Skeletal muscle satellite cell (primary cell): Measurements from ENCODE around the gene NLRP13.
"Not testable (repeated sequence)": the region's sequence is repeated elsewhere in the genome, so short reads cannot be mapped to it uniquely, and the experiment has no call there.

ENCODE experiments used
- H3K27me3 ChIP-seq: 2 replicates; pipeline ENCODE4 v1.7.0; 2013; ENCODE audit warnings: low read length; ENCODE audit not compliant: control insufficient read depth, insufficient read depth
- H3K36me3 ChIP-seq: 2 replicates; pipeline ENCODE4 v1.7.0; 2013; ENCODE audit warnings: mild to moderate bottlenecking, control low read depth, low read length; ENCODE audit not compliant: insufficient read depth
- H3K4me1 ChIP-seq: 2 replicates; pipeline ENCODE4 v1.7.0; 2013; ENCODE audit warnings: low read length; ENCODE audit not compliant: control insufficient read depth, insufficient read depth
- H3K4me2 ChIP-seq: 2 replicates; pipeline ENCODE4 v1.7.0; 2013; ENCODE audit warnings: mild to moderate bottlenecking, low read length
- H3K4me3 ChIP-seq: 2 replicates; pipeline ENCODE4 v1.7.0; 2013; ENCODE audit warnings: low read length
- H3K9ac ChIP-seq: 2 replicates; pipeline ENCODE4 v1.7.0; 2013; ENCODE audit warnings: mild to moderate bottlenecking, low read depth, low read length, moderate library complexity
- H3K9me3 ChIP-seq: replicated peaks from 2 replicates; pipeline ENCODE4 v1.7.0; 2013; ENCODE audit warnings: mild to moderate bottlenecking, control low read depth, low read length

Gene NLRP13

DNA sequence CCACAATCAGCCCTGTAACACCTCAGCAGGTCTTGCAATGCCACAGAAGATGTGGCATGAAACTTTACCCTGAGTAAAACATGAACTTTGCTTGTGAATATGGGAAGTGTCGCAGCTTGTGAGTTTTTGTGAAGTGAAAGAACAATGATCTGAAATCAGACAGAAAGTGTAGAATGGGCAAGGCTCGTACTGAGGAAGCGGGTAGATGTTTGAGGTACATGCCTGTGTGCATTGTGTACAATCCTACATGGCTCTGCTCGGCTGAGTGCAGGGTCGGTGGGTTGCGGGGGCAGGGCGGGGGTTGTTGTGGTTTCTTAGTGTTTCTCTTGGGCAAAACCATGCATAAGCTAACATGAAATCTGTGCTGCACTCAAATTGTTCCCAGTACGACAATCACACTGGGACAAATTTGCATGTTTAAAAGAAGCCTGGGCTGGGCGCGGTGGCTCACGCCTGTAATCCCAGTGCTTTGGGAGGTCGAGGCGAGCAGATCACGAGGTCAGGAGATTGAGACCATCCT, 1.1 kb downstream of the NLRP13 start:
- no peak overlapping the region for H3K9ac ChIP-seq
- no peaks in the 10 kb centered on the region for H3K27me3 ChIP-seq
- peaks cover 23% of the 10 kb centered on the region for H3K9me3 ChIP-seq
- no peaks in the 10 kb centered on the region for H3K36me3 ChIP-seq
- H3K4me3 ChIP-seq: no peak overlapping the region
- H3K4me2 ChIP-seq: no peak overlapping the region
- no peaks in the 10 kb centered on the region for H3K4me1 ChIP-seq

DNA sequence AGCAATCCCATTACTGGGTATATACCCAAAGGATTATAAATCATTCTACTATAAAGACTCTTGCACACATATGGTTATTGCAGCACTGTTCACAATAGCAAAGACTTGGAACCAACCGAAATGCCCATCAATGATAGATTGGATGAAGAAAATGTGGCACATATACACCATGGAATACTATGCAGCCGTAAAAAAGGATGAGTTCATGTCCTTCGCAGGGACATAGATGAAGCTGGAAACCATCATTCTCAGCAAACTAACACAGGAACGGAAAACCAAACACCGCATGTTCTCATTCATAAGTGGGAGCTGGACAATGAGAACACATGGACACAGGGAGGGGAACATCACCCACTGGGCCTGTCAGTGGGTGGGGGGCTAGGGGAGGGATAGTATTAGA, 2.9 kb downstream of the NLRP13 start:
- H3K4me2 ChIP-seq, H3K9ac ChIP-seq, H3K4me3 ChIP-seq, H3K36me3 ChIP-seq, H3K4me1 ChIP-seq, H3K27me3 ChIP-seq: not testable (repeated sequence)
- peaks cover 12% of the 10 kb centered on the region for H3K9me3 ChIP-seq

DNA sequence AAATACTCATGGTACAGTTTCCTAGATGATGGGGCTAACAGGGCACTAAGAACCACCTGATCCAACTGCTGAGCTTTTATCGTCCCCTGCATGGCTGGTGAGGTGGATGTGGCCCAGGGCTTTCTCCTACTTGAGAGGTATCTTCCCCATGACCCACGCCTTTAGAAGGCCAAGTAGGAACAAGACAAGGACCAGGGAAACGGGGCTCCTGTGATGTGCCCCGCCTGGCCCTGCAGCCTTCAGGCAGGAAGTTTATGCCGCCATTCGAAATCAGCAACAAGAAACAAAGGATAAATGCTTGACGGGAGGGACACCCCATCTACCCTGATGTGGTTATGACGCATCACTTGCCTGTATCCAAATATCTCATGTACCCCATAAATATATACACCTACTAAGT, 4.1 kb downstream of the NLRP13 start:
- no peak overlapping the region for H3K4me3 ChIP-seq
- H3K36me3 ChIP-seq: no peaks in the 10 kb centered on the region
- H3K4me1 ChIP-seq: no peaks in the 10 kb centered on the region
- peaks cover 10% of the 10 kb centered on the region for H3K9me3 ChIP-seq
- no peak overlapping the region for H3K9ac ChIP-seq
- H3K4me2 ChIP-seq: no peak overlapping the region
- no peaks in the 10 kb centered on the region for H3K27me3 ChIP-seq

DNA sequence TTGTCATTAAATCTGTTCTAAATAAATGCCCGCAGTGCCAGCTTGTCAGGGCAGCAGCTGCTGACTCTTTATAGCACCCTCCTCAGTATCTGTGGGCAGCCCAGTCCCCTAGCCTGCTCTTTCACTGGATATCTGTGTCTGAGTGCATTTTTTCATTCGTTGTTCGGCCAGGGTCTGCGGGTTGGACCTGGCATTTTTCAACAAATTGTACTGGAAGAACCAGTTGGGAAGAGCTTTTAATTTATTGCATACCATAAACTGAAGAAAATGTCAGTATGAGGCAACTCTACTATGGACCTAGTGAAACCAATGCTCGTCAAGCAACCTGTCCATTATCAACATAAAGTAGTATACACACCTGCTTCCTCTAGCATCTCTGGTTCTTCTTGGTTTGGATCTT, 8.6 kb downstream of the NLRP13 start:
- Histone ChIP-seq H3K27me3 (no peaks in the 10 kb centered on the region), H3K9me3 (peaks cover 4% of the 10 kb centered on the region), H3K9ac (no peak overlapping the region), H3K4me1 (no peaks in the 10 kb centered on the region), H3K36me3 (no peaks in the 10 kb centered on the region), H3K4me2 (no peak overlapping the region), H3K4me3 (no peak overlapping the region)

DNA sequence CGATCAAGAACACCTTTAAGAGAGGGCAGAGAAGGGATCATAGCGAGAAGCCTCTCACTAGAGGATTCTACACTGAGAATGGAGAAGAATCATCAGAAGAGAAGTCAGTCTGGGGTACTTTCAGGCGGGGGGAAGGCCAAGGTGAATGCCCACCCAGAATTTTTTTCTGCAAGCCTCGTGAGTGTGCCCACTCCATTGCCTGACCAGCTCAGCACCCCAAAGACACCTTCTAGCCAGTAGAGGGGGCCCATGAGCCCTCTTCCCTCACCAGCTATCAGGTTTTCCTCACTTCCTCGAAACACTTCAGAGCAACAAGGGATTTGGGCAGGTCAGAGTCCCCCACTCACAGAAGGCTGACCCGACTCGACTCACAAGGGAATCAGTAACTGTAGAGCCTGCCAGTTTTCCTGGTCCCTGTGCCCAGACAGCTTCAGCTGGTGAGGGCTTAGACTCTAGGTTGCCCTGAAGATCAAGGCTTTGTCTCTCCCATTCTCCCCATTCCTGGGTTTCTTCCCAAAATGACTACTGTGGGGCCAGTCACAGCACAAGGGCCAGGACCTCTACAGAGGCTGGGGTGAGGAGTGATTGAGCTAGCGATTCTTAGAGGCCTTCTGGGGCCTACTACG, 18.4 kb downstream of the NLRP13 start:
- no peaks in the 10 kb centered on the region for H3K4me1 ChIP-seq
- H3K4me2 ChIP-seq: no peak overlapping the region
- H3K9ac ChIP-seq: no peak overlapping the region
- H3K27me3 ChIP-seq: no peaks in the 10 kb centered on the region
- peaks cover 17% of the 10 kb centered on the region for H3K9me3 ChIP-seq
- no peaks in the 10 kb centered on the region for H3K36me3 ChIP-seq
- no peak overlapping the region for H3K4me3 ChIP-seq

DNA sequence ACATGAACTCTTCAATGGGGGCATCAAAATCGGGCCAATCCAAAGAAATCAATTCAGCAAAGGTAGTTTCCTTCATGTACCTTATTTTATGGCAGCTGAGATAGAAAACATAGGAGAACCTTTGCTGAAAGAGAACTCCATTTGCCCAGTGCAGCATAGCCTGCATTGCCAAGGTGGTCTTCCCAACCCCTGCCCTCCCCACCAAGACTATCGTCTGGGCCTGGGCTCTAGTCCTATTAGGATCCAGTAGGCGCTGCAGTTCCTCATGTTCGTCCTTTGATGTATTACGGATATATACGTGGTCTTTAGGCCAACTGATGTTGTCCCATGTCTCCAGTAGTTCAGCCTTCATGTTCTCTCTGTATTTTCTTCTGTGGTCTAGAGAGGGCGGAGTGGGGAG, 19.2 kb downstream of the NLRP13 start:
- Histone ChIP-seq H3K27me3 (no peaks in the 10 kb centered on the region), H3K4me2 (no peak overlapping the region), H3K4me3 (no peak overlapping the region), H3K4me1 (no peaks in the 10 kb centered on the region), H3K9ac (no peak overlapping the region), H3K36me3 (no peaks in the 10 kb centered on the region), H3K9me3 (peaks cover 17% of the 10 kb centered on the region)

DNA sequence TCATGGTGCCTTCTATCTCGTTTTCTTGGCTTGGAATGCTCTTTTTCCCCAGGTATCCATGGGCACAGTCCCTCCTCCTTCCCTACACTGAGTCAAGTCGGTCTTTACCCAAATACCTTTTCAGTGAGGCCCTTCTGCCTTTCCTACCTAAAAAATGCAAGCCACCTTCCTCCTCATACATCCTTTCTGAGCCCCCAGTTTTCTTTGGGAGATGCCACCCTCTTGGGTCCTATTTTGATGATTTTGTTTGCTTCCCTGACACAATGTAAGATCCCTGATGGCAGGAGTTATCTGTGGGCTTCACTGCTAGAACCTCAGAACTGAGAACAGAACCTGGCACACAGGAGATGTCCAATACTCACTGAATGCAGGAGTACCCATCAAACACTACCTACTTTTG, 22.3 kb downstream of the NLRP13 start:
- peaks cover 19% of the 10 kb centered on the region for H3K9me3 ChIP-seq
- no peak overlapping the region for H3K9ac ChIP-seq
- H3K27me3 ChIP-seq: no peaks in the 10 kb centered on the region
- H3K36me3 ChIP-seq: no peaks in the 10 kb centered on the region
- H3K4me2 ChIP-seq: no peak overlapping the region
- H3K4me1 ChIP-seq: no peaks in the 10 kb centered on the region
- no peak overlapping the region for H3K4me3 ChIP-seq

DNA sequence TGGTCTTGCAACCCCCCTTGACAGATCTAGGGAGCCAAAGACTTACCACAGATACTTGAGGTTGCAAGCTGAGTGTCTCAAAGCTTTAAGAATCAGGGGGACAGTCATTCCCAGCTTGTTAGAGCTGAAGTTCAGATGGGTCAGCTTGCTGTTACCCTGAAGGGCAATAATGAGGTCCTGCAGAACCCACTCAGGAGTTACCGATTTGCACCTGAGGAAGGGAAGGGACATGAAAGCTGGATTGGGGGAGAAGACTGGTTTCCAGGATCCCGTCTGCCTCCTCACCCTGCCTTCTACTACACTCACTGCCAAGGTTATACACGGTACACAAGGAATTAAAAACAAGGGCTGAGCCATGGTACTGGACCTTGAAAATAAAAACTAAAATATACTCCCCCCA, 24.4 kb downstream of the NLRP13 start:
- Histone ChIP-seq H3K4me1 (no peaks in the 10 kb centered on the region), H3K9ac (no peak overlapping the region), H3K4me2 (no peak overlapping the region), H3K4me3 (no peak overlapping the region), H3K9me3 (peaks cover 19% of the 10 kb centered on the region), H3K27me3 (no peaks in the 10 kb centered on the region), H3K36me3 (no peaks in the 10 kb centered on the region)

DNA sequence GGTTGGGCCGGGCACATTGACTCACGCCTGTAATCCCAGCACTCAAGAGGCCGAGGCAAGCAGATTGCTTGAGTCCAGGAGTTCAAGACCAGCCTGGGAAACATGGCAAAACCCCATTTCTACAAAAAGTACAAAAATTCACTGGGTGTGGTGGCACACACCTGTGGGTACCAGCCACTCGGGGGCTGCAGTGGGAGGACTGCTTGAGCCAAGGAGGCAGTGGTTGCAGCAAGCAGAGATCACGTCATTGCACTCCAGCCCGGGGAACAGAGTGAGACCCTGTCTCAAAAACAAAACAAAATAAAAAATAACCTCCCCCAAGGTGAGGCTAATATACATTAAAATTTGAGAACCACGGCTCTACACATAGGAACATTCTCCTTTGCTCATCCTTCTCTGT, 24.9 kb downstream of the NLRP13 start:
- Histone ChIP-seq H3K9ac (no peak overlapping the region), H3K9me3 (peaks cover 19% of the 10 kb centered on the region), H3K36me3 (no peaks in the 10 kb centered on the region), H3K4me3 (no peak overlapping the region), H3K27me3 (no peaks in the 10 kb centered on the region), H3K4me2 (no peak overlapping the region), H3K4me1 (no peaks in the 10 kb centered on the region)

DNA sequence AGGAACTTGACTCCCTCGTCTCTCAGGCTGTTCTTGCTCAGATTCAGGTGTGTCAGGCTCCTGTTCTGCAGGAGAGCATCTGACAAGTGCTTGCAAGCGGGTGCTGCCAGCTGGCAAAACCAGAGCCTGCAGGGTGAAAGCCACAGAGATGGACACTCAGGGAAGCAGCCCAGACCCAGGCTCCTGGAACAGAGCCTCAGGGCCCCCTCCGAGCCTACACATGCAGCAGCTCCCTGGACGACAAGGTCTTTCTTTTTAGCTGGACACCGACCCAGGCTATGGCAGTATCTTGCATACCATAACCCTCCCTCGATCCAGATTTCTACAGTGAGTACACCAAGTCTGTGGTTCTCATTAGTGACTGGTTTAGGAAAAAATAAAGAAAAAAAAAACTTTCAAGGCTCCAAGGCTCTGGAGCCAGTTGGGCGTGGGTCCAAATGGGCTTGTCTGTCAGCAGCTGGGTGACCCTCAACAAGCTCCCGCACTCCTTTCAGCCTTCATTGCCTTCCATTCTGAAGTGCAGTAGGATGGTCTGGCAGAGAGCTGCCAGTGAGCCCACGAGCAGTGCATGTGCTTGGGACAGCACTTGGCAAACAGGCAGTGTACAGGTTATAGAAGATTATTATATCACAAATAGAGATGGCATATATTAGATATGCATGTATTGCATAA, 29.9 kb downstream of the NLRP13 start:
- Histone ChIP-seq H3K27me3 (no peaks in the 10 kb centered on the region), H3K9me3 (peaks cover 19% of the 10 kb centered on the region), H3K36me3 (no peaks in the 10 kb centered on the region), H3K4me2 (no peak overlapping the region), H3K9ac (no peak overlapping the region), H3K4me3 (no peak overlapping the region), H3K4me1 (no peaks in the 10 kb centered on the region)

DNA sequence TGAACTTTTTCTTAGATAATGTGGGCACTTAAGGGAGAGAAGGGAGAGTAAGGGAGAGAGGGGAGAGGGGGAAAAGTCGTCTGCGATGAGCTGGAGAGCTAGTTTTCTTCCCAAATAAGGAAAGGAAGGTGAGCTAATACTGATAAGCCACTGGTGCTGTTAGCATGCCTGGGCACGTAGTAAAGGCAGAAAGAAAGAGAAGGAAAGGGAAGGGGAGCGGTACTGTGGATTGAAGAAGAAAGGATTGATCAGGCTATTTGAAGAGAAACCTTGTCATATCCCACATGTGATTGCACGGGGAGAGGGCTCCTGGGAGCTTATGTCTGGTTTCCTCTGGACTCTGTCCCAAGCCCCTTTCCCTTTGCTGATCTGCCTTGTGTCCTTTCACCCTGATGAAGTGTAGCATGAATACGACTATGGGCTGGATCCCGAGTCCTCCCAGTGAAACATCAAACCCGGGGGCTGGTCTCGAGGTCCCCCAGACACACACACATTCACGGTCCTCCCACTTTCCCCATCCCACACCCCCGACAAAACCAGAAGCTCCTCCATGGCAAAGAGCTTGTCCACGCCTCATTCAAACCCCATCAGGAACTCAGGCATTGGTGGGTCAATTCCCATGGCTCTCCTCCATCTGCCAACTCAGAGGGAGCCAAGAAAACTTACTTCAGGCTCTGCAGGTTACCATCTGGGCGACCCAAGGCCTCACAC, 30.6 kb downstream of the NLRP13 start:
- Histone ChIP-seq H3K36me3 (no peaks in the 10 kb centered on the region), H3K27me3 (no peaks in the 10 kb centered on the region), H3K9me3 (peaks cover 19% of the 10 kb centered on the region)

More for the DNA sequence above, 30.6 kb downstream of the NLRP13 start:
- Histone ChIP-seq H3K4me2 (no peak overlapping the region), H3K4me3 (no peak overlapping the region), H3K9ac (no peak overlapping the region), H3K4me1 (no peaks in the 10 kb centered on the region)
